HepG2 (cell line): Measurements from ENCODE around the gene KIAA0232. TPM values are rescaled to one million over a fixed set of nuclear protein-coding genes. Genes with fewer than 3 reads are reported as not detected.

Experiments used
- ARID3A ChIP-seq: IDR thresholded peaks from 2 replicates; pipeline ENCODE4 v1.6.1; 2012; ENCODE audit warnings: low read depth, low read length, improper control_type of control experiment
- BCL6 ChIP-seq: IDR thresholded peaks from 2 replicates; pipeline ENCODE4 v1.6.1; 2016; ENCODE audit warnings: missing genetic modification reagents, missing compliant biosample characterization
- CAMTA2 ChIP-seq: sonication (generic); formaldehyde crosslinking; IDR thresholded peaks from 2 replicates; pipeline ENCODE4 v1.4.0; 2020; ENCODE audit warnings: mild to moderate bottlenecking, missing genetic modification reagents, borderline replicate concordance
- DRAP1 ChIP-seq: IDR thresholded peaks from 2 replicates; pipeline ENCODE4 v1.6.1; 2016; ENCODE audit warnings: missing genetic modification reagents, missing compliant biosample characterization
- HBP1 ChIP-seq: IDR thresholded peaks from 2 replicates; pipeline ENCODE4 v1.6.1; 2016; ENCODE audit warnings: low read depth, control low read depth
- JARID2 ChIP-seq: sonication (generic); formaldehyde crosslinking; IDR thresholded peaks from 2 replicates; pipeline ENCODE4 v1.8.1; 2023; ENCODE audit warnings: missing genetic modification reagents, inconsistent platforms; ENCODE audit not compliant: insufficient replicate concordance
- KLF12 ChIP-seq: sonication (generic); formaldehyde crosslinking; IDR thresholded peaks from 2 replicates; pipeline ENCODE4 v1.4.0; 2020; ENCODE audit warnings: missing genetic modification reagents, borderline replicate concordance
- MYPOP ChIP-seq: sonication (generic); formaldehyde crosslinking; IDR thresholded peaks from 2 replicates; pipeline ENCODE4 v1.8.1; 2023; ENCODE audit warnings: mild to moderate bottlenecking, moderate library complexity, missing genetic modification reagents
- POLR2AphosphoS5 ChIP-seq: IDR thresholded peaks from 2 replicates; pipeline ENCODE4 v1.6.1; 2012; ENCODE audit warnings: low read depth, low read length
- SOX5 ChIP-seq: IDR thresholded peaks from 2 replicates; pipeline ENCODE4 v1.6.1; 2016; ENCODE audit warnings: borderline replicate concordance
- ZBTB33 ChIP-seq: sonication (generic); formaldehyde crosslinking; IDR thresholded peaks from 2 replicates; pipeline ENCODE4 v1.4.0; 2020; ENCODE audit warnings: missing genetic modification reagents
- ZIK1 ChIP-seq: sonication (generic); formaldehyde crosslinking; IDR thresholded peaks from 2 replicates; pipeline ENCODE4 v1.5.0; 2020; ENCODE audit warnings: mild to moderate bottlenecking, low read depth, missing genetic modification reagents, borderline replicate concordance
- ZNF350 ChIP-seq: sonication (generic); formaldehyde crosslinking; IDR thresholded peaks from 2 replicates; pipeline ENCODE4 v1.4.0; 2020; ENCODE audit warnings: mild to moderate bottlenecking, low read depth, missing genetic modification reagents, borderline replicate concordance
- ZNF496 ChIP-seq: sonication (generic); formaldehyde crosslinking; IDR thresholded peaks from 2 replicates; pipeline ENCODE4 v1.8.1; 2023; ENCODE audit warnings: mild to moderate bottlenecking, moderate library complexity, missing genetic modification reagents; ENCODE audit not compliant: insufficient replicate concordance
- ZNF563 ChIP-seq: sonication (generic); formaldehyde crosslinking; IDR thresholded peaks from 2 replicates; pipeline ENCODE4 v1.8.0; 2022; ENCODE audit warnings: mild to moderate bottlenecking, moderate library complexity, missing genetic modification reagents
- ZNF710 ChIP-seq: sonication (generic); formaldehyde crosslinking; IDR thresholded peaks from 2 replicates; pipeline ENCODE4 v1.5.0; 2020; ENCODE audit warnings: mild to moderate bottlenecking, missing genetic modification reagents, borderline replicate concordance
- polyA plus RNA-seq, 8 experiments: library from polyadenylated mRNA; depleted of rRNA in 3 of 8; stranded (reverse) in 7 of 8; unstranded in 1 of 8; fragments of >200 nt; fragmentation: Illumina TruSeq in 4 of 8; extraction: Trizol in 4 of 8; gene quantifications; 2 replicates each; pipeline versions ENCODE4 v1.2.1 to v1.2.3, GENCODE V29; 2011 to 2016; ENCODE audit warnings: low read depth in 4 of 8, missing spikeins in 1 of 8, mixed read lengths in 1 of 8; ENCODE audit not compliant: insufficient read depth in 1 of 8
- total RNA-seq, 5 experiments: library from RNA; depleted of rRNA; stranded (reverse); fragments of >200 nt; fragmentation: Illumina TruSeq; extraction: Trizol; gene quantifications; 2 replicates each; pipeline ENCODE4 v1.2.3, GENCODE V29; 2016; ENCODE audit warnings: low read depth in 1 of 5

Gene KIAA0232
- total and polyA plus RNA-seq, 2 of the 13 experiments (the other 11 are each of a cell fraction or from before 2014, with no cell fraction given) = 7.8 to 17.1 TPM

DNA sequence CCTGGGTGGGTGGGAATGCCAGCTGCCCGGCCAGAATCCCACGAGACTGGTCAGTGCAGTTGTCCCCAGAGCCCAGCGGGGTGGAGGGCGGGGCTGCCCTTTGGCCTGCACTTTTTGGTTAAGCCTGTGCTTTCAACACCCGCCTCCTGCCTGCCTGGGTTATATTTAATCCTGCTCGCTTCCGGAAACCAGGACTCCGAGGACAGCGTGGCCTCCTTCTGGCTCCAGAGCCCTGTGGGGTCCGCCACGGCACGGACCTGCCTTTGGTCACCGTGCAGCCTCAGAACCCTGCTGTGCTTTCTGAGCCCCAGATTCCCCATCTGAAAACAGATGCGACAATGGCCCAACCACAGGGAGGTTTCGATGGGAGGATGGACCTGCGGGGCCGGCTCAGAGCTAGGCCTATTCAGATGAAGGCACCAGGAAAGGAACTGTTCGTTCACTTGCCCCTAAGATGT is 29.4 kb upstream of the KIAA0232 start (continued):
- peak; percentile 40; the same call in 1 of the 2 replicates for TF ChIP-seq SOX5
- TF ChIP-seq JARID2 (CRISPR knock-in tag) = no peak
- peak; percentile 96 for TF ChIP-seq DRAP1 (CRISPR knock-in tag)
- peak; percentile 50; the same call in 1 of the 2 replicates for TF ChIP-seq MYPOP (CRISPR knock-in tag)
- peak; percentile 80; the same call in 1 of the 2 replicates for TF ChIP-seq KLF12 (CRISPR knock-in tag)
- 0 out of 2 replicates have a peak, but pooled peaks have one; percentile 32 for TF ChIP-seq ZNF563 (CRISPR knock-in tag)
- peak; percentile 60; the same call in 1 of the 2 replicates for TF ChIP-seq HBP1
- peak; percentile 61; the same call in 1 of the 2 replicates for TF ChIP-seq ZIK1
- TF ChIP-seq ZBTB33 (CRISPR knock-in tag) = no peak
- peak; percentile 87 for TF ChIP-seq ZNF710 (CRISPR knock-in tag)
- TF ChIP-seq ARID3A = 0 out of 2 replicates have a peak, but pooled peaks have one; percentile 16
- TF ChIP-seq ZNF496 (CRISPR knock-in tag) = no peak
- TF ChIP-seq ZNF350 (CRISPR knock-in tag) = peak; percentile 64; the same call in 1 of the 2 replicates
- TF ChIP-seq BCL6 (CRISPR knock-in tag) = peak; percentile 72
- TF ChIP-seq CAMTA2 (CRISPR knock-in tag) = no peak
- TF ChIP-seq POLR2AphosphoS5 = peak; percentile 95
